SK-N-MC (cell line): ENCODE measurements around the gene FANCI.

ENCODE experiments used
- DNase-seq: peaks from one replicate; pipeline ENCODE4 v3.0.0-alpha.2; 2011; ENCODE audit warnings: low read depth, low spot score
- H3K27ac ChIP-seq: fragments of 200-600 bp; sonication (generic); 2 replicates; pipeline ENCODE4 v1.5.1; 2016; ENCODE audit warnings: mixed run types
- H3K36me3 ChIP-seq: fragments of 200-600 bp; sonication (generic); 2 replicates; pipeline ENCODE4 v1.6.1; 2017; ENCODE audit warnings: antibody characterized with exemption, low read length, mixed read lengths; ENCODE audit not compliant: insufficient read depth
- H3K4me3 ChIP-seq: fragments of 200-600 bp; sonication (generic); 2 replicates; pipeline ENCODE4 v1.5.1; 2016
- H3K9ac ChIP-seq: fragments of 200-600 bp; sonication (generic); 2 replicates; pipeline ENCODE4 v1.8.0; 2017; ENCODE audit warnings: mixed run types, mixed read lengths; ENCODE audit not compliant: insufficient read length
- H3K9me3 ChIP-seq: fragments of 200-600 bp; sonication (generic); 2 replicates; pipeline ENCODE4 v1.6.1; 2017; ENCODE audit warnings: low read depth, mild to moderate bottlenecking, antibody characterized with exemption, low read length, moderate library complexity, mixed read lengths
- EZH2 ChIP-seq: fragments of 200-600 bp; sonication (generic); IDR thresholded peaks from one replicate; pipeline ENCODE4 v1.6.1; 2017; ENCODE audit warnings: antibody characterized with exemption
- FOXP2 ChIP-seq: optimal IDR thresholded peaks from 2 replicates; pipeline ENCODE3; 2011; ENCODE audit warnings: mild to moderate bottlenecking, moderate library complexity; ENCODE audit not compliant: insufficient read depth; ENCODE audit errors: extremely low read length, control extremely low read depth
- POLR2AphosphoS5 ChIP-seq: IDR thresholded peaks from 2 replicates; pipeline ENCODE4 v1.6.1; 2012; ENCODE audit warnings: mild to moderate bottlenecking, low read depth, low read length, borderline replicate concordance

Gene FANCI

GRCh38 chr15:89362203-89363101, 118.7 kb downstream of the FANCI start:
- H3K27ac ChIP-seq = peak overlapping the region; percentile 95; the same call in 1 of the 2 replicates
- peak overlapping the region; percentile 83 for H3K4me3 ChIP-seq
- peak; percentile 30; the same call in 1 of the 2 replicates for TF ChIP-seq POLR2AphosphoS5
- TF ChIP-seq EZH2 = no peak
- no peaks in the 10 kb centered on the region for H3K9me3 ChIP-seq
- H3K9ac ChIP-seq = peak overlapping the region; percentile 83
- DNase-seq = no peak
- peaks cover 5% of the 10 kb centered on the region; the same call in 1 of the 2 replicates for H3K36me3 ChIP-seq

DNA sequence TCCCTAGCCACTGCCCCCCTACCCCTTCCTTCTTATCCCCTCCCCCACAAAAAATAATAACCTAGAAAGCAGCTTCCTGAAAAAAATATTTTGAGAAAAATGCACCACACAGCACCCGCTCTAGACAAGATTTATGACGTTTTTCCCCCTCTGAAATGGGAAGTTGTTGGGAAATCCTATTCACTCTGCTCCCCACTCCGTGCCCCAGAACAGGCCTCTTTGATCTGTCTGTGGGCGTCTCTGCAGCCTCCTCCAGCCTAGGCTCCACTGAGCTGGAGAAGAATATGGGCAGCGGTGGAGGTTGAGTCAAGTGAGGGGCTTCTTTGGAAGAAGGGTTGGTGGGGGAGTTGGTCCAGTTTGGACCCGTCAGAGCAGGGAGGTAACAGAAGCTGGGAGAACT, 119.4 kb downstream of the FANCI start:
- no peak overlapping the region for H3K27ac ChIP-seq
- DNase-seq = no peak
- H3K4me3 ChIP-seq = peak overlapping the region; percentile 83
- no peaks in the 10 kb centered on the region for H3K9me3 ChIP-seq
- TF ChIP-seq FOXP2 = no peak
- TF ChIP-seq POLR2AphosphoS5 = no peak
- TF ChIP-seq EZH2 = no peak
- H3K9ac ChIP-seq = peak overlapping the region; percentile 83
- H3K36me3 ChIP-seq = peaks cover 5% of the 10 kb centered on the region; the same call in 1 of the 2 replicates

DNA sequence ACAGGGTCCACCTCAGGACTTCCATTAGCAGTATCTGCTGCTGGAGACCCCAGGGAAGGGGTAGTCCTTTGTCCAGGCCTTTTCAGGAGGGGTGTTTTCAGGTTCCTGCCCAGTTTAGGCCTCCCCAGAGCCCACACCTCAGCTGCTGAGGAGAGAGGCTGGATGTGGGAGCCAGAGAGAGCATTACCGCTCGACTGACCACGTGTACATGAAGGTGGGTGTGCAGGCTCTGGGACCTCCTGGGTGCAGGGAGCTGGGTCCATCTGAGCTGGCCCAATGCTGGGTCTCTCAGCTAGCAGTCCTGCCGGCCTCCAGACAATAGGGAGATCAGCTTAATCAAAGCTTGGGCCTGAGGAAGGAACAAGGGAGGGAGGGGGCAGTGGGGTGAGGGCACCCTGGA, 120.0 kb downstream of the FANCI start:
- DNase-seq = no peak
- Histone ChIP-seq H3K27ac (no peak overlapping the region), H3K36me3 (peaks cover 5% of the 10 kb centered on the region; the same call in 1 of the 2 replicates), H3K4me3 (peak overlapping the region; percentile 83), H3K9me3 (no peaks in the 10 kb centered on the region), H3K9ac (peak overlapping the region; percentile 83)
- no peak for TF ChIP-seq POLR2AphosphoS5
- TF ChIP-seq FOXP2 = no peak
- no peak for TF ChIP-seq EZH2

GRCh38 chr15:89364341-89364740, 120.6 kb downstream of the FANCI start:
- H3K9ac ChIP-seq = peak overlapping the region; percentile 83
- peak overlapping the region; percentile 83 for H3K4me3 ChIP-seq
- no peaks in the 10 kb centered on the region for H3K9me3 ChIP-seq
- TF ChIP-seq POLR2AphosphoS5 (no peak), EZH2 (no peak), FOXP2 (no peak)
- H3K27ac ChIP-seq = no peak overlapping the region
- peaks cover 10% of the 10 kb centered on the region for H3K36me3 ChIP-seq
- no peak for DNase-seq

DNA sequence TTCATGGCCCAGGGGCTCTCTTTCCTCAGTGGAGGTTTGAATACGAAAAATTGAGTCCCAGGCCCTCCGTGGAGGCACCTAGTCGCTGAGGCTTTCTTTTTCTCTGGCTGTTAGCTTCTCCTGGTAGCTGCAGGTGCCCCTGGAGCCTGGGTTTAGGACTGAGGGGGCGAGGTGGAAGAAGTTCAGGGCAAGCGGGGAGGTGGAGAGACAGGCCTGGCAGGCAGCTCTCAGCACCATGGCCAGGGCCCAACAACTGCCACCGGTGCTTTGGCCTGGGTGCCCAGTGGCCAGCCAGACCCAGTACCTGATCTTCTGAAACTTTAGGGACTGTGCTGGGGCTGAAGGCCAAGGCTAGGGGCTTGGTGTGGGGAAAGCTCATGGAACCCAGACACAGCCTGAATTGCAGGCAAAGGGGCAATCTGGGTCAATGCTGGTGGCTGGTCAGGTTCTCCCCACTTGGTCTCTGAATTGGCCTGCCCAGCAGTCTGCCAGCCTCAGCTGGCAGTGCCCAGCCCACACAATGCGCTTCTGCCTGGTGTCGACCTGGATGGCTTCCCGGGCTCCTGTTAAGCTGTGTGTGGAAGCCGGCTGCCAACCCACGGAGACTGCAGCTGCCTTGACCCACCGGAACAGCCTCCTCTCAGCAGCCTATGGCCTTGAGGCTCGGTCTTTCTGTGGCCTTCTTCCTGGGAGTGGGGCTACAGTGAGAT, 121.1 kb downstream of the FANCI start:
- DNase-seq = no peak
- peaks cover 16% of the 10 kb centered on the region for H3K36me3 ChIP-seq
- TF ChIP-seq FOXP2 (no peak), POLR2AphosphoS5 (no peak), EZH2 (no peak)
- no peaks in the 10 kb centered on the region for H3K9me3 ChIP-seq
- peak overlapping the region; percentile 83 for H3K4me3 ChIP-seq
- H3K9ac ChIP-seq = no peak overlapping the region
- no peak overlapping the region for H3K27ac ChIP-seq

DNA sequence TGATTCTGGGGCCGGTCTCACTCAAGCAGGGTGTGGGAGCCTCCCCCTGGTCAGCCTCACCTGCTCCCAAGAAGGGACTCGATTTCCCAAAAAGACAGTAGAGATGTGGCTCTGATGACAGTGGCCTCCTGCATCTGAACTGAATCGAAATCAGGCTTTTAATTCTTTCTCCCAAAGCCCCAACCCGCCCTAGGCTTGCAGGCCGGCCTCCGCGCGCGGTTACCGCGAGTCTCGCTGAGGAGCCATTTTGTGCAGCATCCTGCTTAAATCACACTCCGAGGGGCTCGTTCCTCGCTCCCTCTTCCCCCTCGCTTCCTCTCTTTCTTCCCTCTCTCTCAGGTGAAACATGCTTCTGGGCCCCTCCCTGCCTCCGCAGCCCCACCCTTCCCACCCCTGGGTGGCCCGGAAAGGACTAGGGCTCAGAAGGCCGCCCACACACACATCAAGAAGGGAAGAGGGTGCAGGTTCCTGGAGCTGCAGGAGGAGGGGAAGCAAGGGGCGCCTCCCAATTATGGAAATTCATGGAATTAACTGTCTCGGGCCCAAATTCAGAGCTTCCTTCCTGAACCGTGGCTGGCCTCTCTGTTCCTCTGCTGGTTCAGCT, 121.8 kb downstream of the FANCI start:
- no peak for DNase-seq
- Histone ChIP-seq H3K9me3 (no peaks in the 10 kb centered on the region), H3K9ac (no peak overlapping the region), H3K4me3 (peak overlapping the region; percentile 83), H3K27ac (no peak overlapping the region), H3K36me3 (peaks cover 22% of the 10 kb centered on the region)
- no peak for TF ChIP-seq EZH2
- no peak for TF ChIP-seq FOXP2
- no peak for TF ChIP-seq POLR2AphosphoS5
